Stimulated activated CD4-positive, alpha-beta T cell treated with anti-CD3 and anti-CD28 coated beads, Interleukin-12 subunit alpha, Interleukin-12 subunit beta, amount 100 ng/mL, for 4 hours (primary cell): ENCODE results near the gene USP26.
"Not testable (repeated sequence)": the region's sequence is repeated elsewhere in the genome, so short reads cannot be mapped to it uniquely, and the experiment has no call there.

ENCODE experiments used
- DNase-seq: peaks from one replicate; pipeline ENCODE4 v3.0.0-alpha.2; 2020

The USP26 gene

DNA sequence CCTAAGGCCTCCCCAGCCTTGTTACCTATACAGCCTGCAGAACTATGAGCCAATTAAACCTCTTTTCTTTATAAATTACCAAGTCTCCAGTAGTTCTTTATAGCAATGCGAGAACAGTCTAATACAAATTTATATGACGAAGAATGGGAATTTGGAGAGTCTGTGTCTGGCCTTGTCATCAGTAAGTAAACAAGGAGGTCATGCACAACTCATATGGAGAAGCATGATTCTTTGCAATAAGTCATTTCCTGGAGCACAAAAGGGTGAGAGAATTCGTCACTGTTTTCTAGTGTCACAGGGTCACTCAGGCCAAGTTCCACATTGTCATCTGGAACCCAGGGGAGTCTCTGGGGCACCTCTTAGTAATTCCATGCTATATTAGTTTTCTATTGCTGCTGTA is 89.5 kb downstream of the USP26 start:
- DNase-seq, result no peak

DNA sequence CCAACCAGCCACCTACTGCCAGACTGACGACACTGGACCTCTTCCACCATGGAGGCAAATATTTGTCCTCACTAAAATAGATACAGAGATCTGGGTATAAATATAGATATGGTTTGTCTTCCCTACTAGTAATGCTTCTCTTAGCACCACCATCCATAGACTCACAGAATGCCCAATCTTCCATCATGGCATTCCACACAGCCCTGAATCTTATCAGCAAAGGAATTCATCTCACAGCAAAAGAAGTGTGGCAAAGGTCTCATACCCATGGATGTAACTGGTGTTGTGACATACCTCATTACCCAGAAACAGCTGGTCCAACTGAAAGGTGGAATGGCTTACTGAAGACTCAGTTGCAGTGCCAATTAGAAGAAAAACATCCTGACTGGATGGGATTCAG is 91.3 kb downstream of the USP26 start:
- no peak for DNase-seq

GRCh38 chrX:133005042-133005441 is 91.9 kb downstream of the USP26 start:
- DNase-seq, result no peak

GRCh38 chrX:132999209-132999608 is 97.7 kb downstream of the USP26 start:
- no peak for DNase-seq

DNA sequence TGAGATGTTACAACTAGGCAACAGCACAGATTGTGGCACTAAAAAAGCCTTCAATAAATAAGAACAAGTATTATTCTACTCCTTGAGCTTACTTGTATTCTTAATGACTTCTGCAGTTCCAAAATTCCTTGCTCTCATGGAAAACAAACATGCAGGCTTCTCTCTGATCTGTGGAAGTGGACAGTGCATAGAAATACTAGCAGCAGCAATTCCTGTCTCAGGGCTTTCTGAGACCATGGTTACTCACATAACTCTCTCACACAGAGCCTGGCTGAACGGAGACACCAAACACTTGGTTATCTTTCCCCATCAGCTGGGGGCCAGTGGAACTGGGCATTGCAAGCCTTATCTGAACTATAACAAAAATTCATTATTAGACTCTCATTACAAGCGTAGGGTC is 106.1 kb downstream of the USP26 start:
- no peak for DNase-seq

GRCh38 chrX:132986556-132986955 is 110.4 kb downstream of the USP26 start:
- DNase-seq, result no peak

- no peak for DNase-seq
Measured at GRCh38 chrX:132984058-132984650, 112.8 kb downstream of the USP26 start.

DNA sequence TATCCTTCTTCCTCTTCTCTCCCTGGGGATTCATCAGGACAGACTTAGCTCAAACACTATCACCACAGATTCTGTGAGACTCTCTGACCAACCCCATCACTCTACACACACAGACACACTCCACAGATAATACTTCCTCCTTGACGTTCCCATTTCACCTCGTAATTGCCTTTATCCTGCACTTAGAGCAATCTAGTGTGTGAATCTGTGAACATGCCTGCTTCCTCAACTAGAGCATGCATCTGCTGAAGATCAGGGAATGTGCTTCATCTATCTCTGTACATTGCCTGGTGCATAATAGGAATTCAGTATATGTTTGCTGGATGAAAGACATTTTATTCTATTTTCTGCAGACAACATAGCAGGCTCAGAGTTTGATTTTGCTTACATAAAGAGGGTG is 113.4 kb downstream of the USP26 start:
- DNase-seq, result no peak

GRCh38 chrX:132980035-132980434 is 116.9 kb downstream of the USP26 start:
- DNase-seq, result not testable (repeated sequence)
